Heart right ventricle (tissue), 16 donors: ENCODE measurements around the gene SPHK2. TPM values are rescaled to one million over a fixed set of nuclear protein-coding genes. Genes with fewer than 3 reads are reported as not detected.

Source experiments
- ATAC-seq, 8 donors: fragments of 200-7000 bp; cut with Tn5 transposase; one replicate each; pipeline ENCODE4 v1.9.1; 2020; ENCODE audit warnings: mild to moderate bottlenecking in 8 of 8, moderate library complexity in 8 of 8, moderate number of reproducible peaks in 1 of 8
- DNase-seq, 2 donors: peaks; one replicate each; pipeline ENCODE4 v3.0.0-alpha.2; 2020
- H3K27ac ChIP-seq, 10 donors: fragments of 200-600 bp; sonication (generic) in 2 of 10; one replicate each; pipeline versions ENCODE4 v1.5.0 to v1.8.0; 2020 to 2022; ENCODE audit warnings: mild to moderate bottlenecking in 3 of 10
- H3K27me3 ChIP-seq, 7 donors: fragments of 200-600 bp; one replicate each; pipeline ENCODE4 v1.8.0; 2021 to 2022; ENCODE audit warnings: mild to moderate bottlenecking in 2 of 7
- H3K36me3 ChIP-seq, 9 donors: fragments of 200-600 bp; sonication (generic) in 1 of 9; one replicate each; pipeline versions ENCODE4 v1.5.0 to v1.8.0; 2020 to 2022; ENCODE audit warnings: mild to moderate bottlenecking in 2 of 9
- H3K4me1 ChIP-seq, 9 donors: fragments of 200-600 bp; sonication (generic) in 1 of 9; one replicate each; pipeline versions ENCODE4 v1.5.0 to v1.8.0; 2020 to 2022; ENCODE audit warnings: mild to moderate bottlenecking in 4 of 9
- H3K4me3 ChIP-seq, 10 donors: fragments of 200-600 bp; sonication (generic) in 2 of 10; one replicate each; pipeline versions ENCODE4 v1.5.0 to v1.8.0; 2020 to 2022; ENCODE audit warnings: mild to moderate bottlenecking in 7 of 10, moderate library complexity in 2 of 10
- H3K9me3 ChIP-seq, 11 donors: fragments of 200-600 bp in 10 of 11; sonication (generic) in 2 of 11; one replicate each; pipeline versions ENCODE4 v1.5.0 to v1.8.0; 2013 to 2022; ENCODE audit warnings: mild to moderate bottlenecking in 2 of 11, control low read depth in 1 of 11, moderate library complexity in 1 of 11
- CTCF ChIP-seq, 9 donors: fragments of 200-600 bp; sonication (generic) in 2 of 9; IDR thresholded peaks; one replicate each; pipeline versions ENCODE4 v1.5.0 to v1.8.0; 2021 to 2022; ENCODE audit warnings: antibody characterized with exemption in 9 of 9, mild to moderate bottlenecking in 5 of 9, moderate library complexity in 1 of 9
- WGBS, 2 donors: extraction: QIAGEN DNeasy Blood & Tissue Kit; methylation state at CpG; one replicate each; pipeline ENCODE4 v1.1.7; 2013; ENCODE audit warnings: inconsistent platforms in 1 of 2; 5-methylcytosine and 5-hydroxymethylcytosine counted together
- intact Hi-C, 10 donors: fragments of 100-400 bp; cut with DNase I; formaldehyde crosslinking; loops; one replicate each; pipeline versions ENCODE4 v1.11.1 to v1.14.2; 2022
- polyA plus RNA-seq, 2 donors: library from polyadenylated mRNA; stranded (reverse); fragments of 200-250 nt; gene quantifications; one replicate each; pipeline ENCODE4 v1.2.3, GENCODE V29; 2013
- total RNA-seq, 10 donors: library from RNA; stranded (reverse); fragmentation: NEBNext Ultra II Directional in 3 of 10; extraction: Animal tissue kit (Norgen Biotek cat#: 25700) in 3 of 10; gene quantifications; one replicate each; pipeline versions ENCODE4 v1.2.1 to v1.2.4, GENCODE V29; 2021 to 2023
- donor health status: Arrhythmogenic right ventricular cardiomyopathy.
- donor health status: ischemic (EF 13 %, LVEDD 7.1; RV severe dilation, severe dysfunction).
- donor health status: healthy with polysubstance abuse.
- donor health status: DM: no; HTN: yes; CAD: no.
- donor health status: DM: no; HTN: no; CAD: no.
- donor health status: ischemic (EF 25% LVEDD 6.9; RV normal size, moderate dysfunction).
- donor health status: ischemic (EF 25% LVEDD 5.7; RV mildly dilated, moderate dysfunction).
- donor health status: healthy.
- donor health status: DM: yes; HTN: yes; CAD: no.
- donor health status: Ischemic cardiomyopathy.
- donor health status: ischemic (EF 35%, LVEDD 5.7; RV mildly dilated, moderate dysfunction).
- donor health status: nonischemic (EF 11% LVEDD 7.7; RV severe dilation, severe dysfunction).
- donor health status: DM: yes; HTN: yes; CAD: no.
- donor health status: PGD.
- donor health status: ischemic (EF 29% LVEDD 5.4; RV normal size, mild dysfunction).
- donor health status: nonischemic (EF 23%, LVEDD 6.1; RV moderate dilation, normal function).

Gene SPHK2
- total and polyA plus RNA-seq, 12 donors, result 5.7 to 15.9 (median 8.2) TPM

DNA sequence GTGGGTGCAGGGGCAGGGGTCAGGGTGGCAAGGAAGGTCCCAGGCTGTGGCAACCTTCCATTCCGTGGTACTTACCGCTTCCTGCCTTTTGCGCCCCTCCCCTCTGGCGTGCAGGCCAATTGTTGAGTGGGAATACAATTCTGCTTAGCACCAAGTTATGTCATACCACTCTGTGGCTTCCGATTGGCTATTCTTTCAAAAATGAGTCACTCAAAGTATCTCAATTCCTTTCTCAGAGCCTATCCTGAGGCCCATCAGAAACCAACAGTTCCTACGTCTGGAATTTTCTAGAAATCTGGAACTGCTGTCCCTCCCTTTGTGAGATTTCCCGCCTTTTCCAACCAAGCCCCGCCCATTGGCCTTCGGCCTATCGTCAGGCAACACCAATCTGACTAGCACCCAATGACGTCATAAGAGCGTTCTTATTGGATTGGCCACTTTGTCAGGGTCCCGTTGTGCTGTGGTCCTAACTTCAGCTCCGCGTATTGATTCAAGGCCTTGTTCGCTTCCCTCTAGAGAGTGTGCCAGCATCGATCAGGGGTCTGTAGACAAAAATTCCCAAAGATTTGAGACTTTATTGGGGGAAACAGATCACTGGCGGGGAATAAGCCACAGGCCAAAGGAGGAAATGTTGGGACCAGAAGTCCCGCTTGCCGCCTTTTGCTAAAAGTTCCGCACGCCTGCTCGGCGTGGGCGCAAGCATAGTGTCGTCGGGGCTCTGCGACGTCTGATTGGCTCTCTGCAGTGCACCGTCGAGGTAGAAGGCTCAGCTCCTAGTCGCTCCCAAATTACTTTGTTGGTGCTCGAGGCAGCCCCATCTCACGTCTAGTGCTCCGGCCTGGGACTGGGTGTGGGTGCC lies 41.8 kb downstream of the SPHK2 start:
- peak; percentile 86 to 94 for DNase-seq
- intact Hi-C loops, result no loop called here
- no peak for TF ChIP-seq CTCF (IDR thresholded peaks at IDR 0.05)
- no peaks in the 10 kb centered on the region for H3K36me3 ChIP-seq
- 55 to 68% methylated on average over 35 of the region's 35 CpGs for WGBS, 2 donors
- H3K27me3 ChIP-seq, result no peaks in the 10 kb centered on the region
- ATAC-seq, result peak; percentile 81 to 96 (median 95)
- H3K9me3 ChIP-seq, result no peaks in the 10 kb centered on the region
- H3K4me3 ChIP-seq, result peak overlapping the region in 4 of 10 donors; percentile 1 to 14 (median 6)
- H3K4me1 ChIP-seq, result peaks cover 0 to 15% (median 9%) of the 10 kb centered on the region in 9 donors
- H3K27ac ChIP-seq, result peak overlapping the region in 9 of 10 donors; percentile 2 to 75 (median 48)

- peaks cover 0 to 15% (median 9%) of the 10 kb centered on the region in 9 donors for H3K4me1 ChIP-seq
- no peaks in the 10 kb centered on the region for H3K36me3 ChIP-seq
- intact Hi-C loops, result no loop called here
- no peaks in the 10 kb centered on the region for H3K9me3 ChIP-seq
- ATAC-seq (peak in 1 of 8 donors; percentile 10), DNase-seq (no peak)
- no peaks in the 10 kb centered on the region for H3K27me3 ChIP-seq
- H3K27ac ChIP-seq, result peak overlapping the region in 1 of 10 donors; percentile 2
- 92% methylated on average over 38 to 50 of the region's 50 CpGs for WGBS, 2 donors
- no peak for TF ChIP-seq CTCF (IDR thresholded peaks at IDR 0.05)
- H3K4me3 ChIP-seq, result no peak overlapping the region
These were observed 42.4 kb downstream of the SPHK2 start for GRCh38 chr19:48661711-48662090.

- ATAC-seq (no peak), DNase-seq (no peak)
- intact Hi-C loops, result no loop called here
- H3K9me3 ChIP-seq, result no peaks in the 10 kb centered on the region
- no peaks in the 10 kb centered on the region for H3K36me3 ChIP-seq
- 91 to 92% methylated on average over 4 of the region's 4 CpGs for WGBS, 2 donors
- no peaks in the 10 kb centered on the region for H3K27me3 ChIP-seq
- TF ChIP-seq CTCF (IDR thresholded peaks at IDR 0.05), result no peak
- H3K4me3 ChIP-seq, result no peak overlapping the region
- H3K4me1 ChIP-seq, result peaks cover 0 to 15% (median 9%) of the 10 kb centered on the region in 9 donors
- H3K27ac ChIP-seq, result no peak overlapping the region
These were observed 44.4 kb downstream of the SPHK2 start for GRCh38 chr19:48663667-48664066.

- DNase-seq (no peak), ATAC-seq (no peak)
- Histone ChIP-seq H3K27me3 (no peaks in the 10 kb centered on the region), H3K36me3 (no peaks in the 10 kb centered on the region), H3K4me1 (peaks cover 0 to 15% (median 9%) of the 10 kb centered on the region in 9 donors), H3K9me3 (no peaks in the 10 kb centered on the region), H3K27ac (no peak overlapping the region), H3K4me3 (no peak overlapping the region)
- intact Hi-C loops, result no loop called here
- WGBS, 2 donors, result 84 to 88% methylated on average over 14 of the region's 14 CpGs
- no peak for TF ChIP-seq CTCF (IDR thresholded peaks at IDR 0.05)
These were observed 45.2 kb downstream of the SPHK2 start for GRCh38 chr19:48664476-48664875.
